AG04450 (cell line): ENCODE results near the gene TTC36. TPM values are rescaled to one million over a fixed set of nuclear protein-coding genes. Genes with fewer than 3 reads are reported as not detected.
A peak's percentile ranks its signal among the peaks of the same experiment; 100 is the strongest.

Experiments
- CTCF ChIA-PET: fragments of 300-600, 350-600 bp; formaldehyde crosslinking; extraction: SDS; loops from one replicate; lab custom pipeline; 2022; ENCODE audit warnings: antibody characterized with exemption, inconsistent platforms; lab: Charles Lee
- POLR2A ChIA-PET: fragments of 350-600 bp; formaldehyde crosslinking; extraction: SDS; loops from one replicate; lab custom pipeline; 2021; ENCODE audit warnings: antibody characterized with exemption, inconsistent platforms; lab: Yijun Ruan, JAX
- DNase-seq: peaks from one replicate; pipeline ENCODE4 v3.0.0-alpha.2; 2011; ENCODE audit warnings: low read depth, low spot score
- H3K27ac ChIP-seq: one replicate; pipeline ENCODE4 v1.5.1; 2012; ENCODE audit warnings: low read depth, low read length, control low read depth
- H3K27me3 ChIP-seq: one replicate; pipeline ENCODE4 v1.6.0; 2012; ENCODE audit warnings: low read length; ENCODE audit not compliant: control insufficient read depth, insufficient read depth
- H3K4me3 ChIP-seq: 2 replicates; pipeline ENCODE4 v1.5.1; 2011; ENCODE audit warnings: mild to moderate bottlenecking, low read depth, low read length, control low read depth
- H3K9me3 ChIP-seq: 2 replicates; pipeline ENCODE4 v1.5.1; 2012; ENCODE audit warnings: low read length; ENCODE audit not compliant: control insufficient read depth, insufficient read depth
- CTCF ChIP-seq: IDR thresholded peaks from 2 replicates; pipeline ENCODE4 v1.5.1; 2011; ENCODE audit warnings: low read depth, low read length, control low read depth, inconsistent platforms
- polyA plus RNA-seq: library from polyadenylated mRNA; depleted of rRNA; stranded (reverse); fragments of >200 nt; gene quantifications from 2 replicates; pipeline ENCODE4 v1.2.3, GENCODE V29; 2011

The TTC36 gene
- polyA plus RNA-seq, 1 experiment: not detected

DNA sequence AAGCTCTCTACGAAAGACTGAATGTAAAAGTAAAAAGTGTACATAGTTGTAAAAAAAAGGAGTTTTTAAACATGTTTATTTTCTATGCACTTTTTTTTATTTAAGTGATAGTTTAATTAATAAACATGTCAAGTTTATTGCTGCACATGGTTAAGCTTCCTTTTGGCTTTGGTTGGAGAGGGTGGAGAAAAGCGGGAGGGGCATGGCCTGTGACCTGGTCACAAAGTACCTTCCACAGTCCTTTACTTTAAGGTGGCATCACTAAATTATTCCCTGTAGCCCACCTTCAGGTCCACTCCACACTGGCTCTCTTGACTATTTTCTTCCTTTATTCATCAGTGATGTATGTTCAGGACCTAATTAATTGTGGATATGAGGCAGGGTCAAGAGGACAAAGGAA lies 586 bp upstream of the TTC36 start:
- ChIA-PET CTCF (interaction anchor here (0.6 to 1.0 kb wide), 2 partner anchors 38 to 173 kb away, joined by 3 to 5 read pairs; no protein-coding TSS in a partner anchor), POLR2A (interaction anchor here (1.0 kb wide), 1 partner anchor 12 kb away, joined by 6 read pairs; no protein-coding TSS in a partner anchor)
- no peak for DNase-seq
- Histone ChIP-seq H3K27me3 (no peaks in the 10 kb centered on the region), H3K27ac (no peak overlapping the region), H3K4me3 (no peak overlapping the region), H3K9me3 (no peaks in the 10 kb centered on the region)
- no peak for TF ChIP-seq CTCF

- CTCF ChIA-PET: interaction anchor here (1.2 kb wide), 1 partner anchor 41 kb away, joined by 3 read pairs; no protein-coding TSS in a partner anchor
- H3K9me3 ChIP-seq: no peaks in the 10 kb centered on the region; the same call in 1 of the 2 replicates
- no peak overlapping the region for H3K4me3 ChIP-seq
- no peak for TF ChIP-seq CTCF
- no peaks in the 10 kb centered on the region for H3K27me3 ChIP-seq
- POLR2A ChIA-PET: no interaction called here
- DNase-seq: no peak
- no peak overlapping the region for H3K27ac ChIP-seq
These were observed 1.2 kb downstream of the TTC36 start for GRCh38 chr11:118528511-118528910.

DNA sequence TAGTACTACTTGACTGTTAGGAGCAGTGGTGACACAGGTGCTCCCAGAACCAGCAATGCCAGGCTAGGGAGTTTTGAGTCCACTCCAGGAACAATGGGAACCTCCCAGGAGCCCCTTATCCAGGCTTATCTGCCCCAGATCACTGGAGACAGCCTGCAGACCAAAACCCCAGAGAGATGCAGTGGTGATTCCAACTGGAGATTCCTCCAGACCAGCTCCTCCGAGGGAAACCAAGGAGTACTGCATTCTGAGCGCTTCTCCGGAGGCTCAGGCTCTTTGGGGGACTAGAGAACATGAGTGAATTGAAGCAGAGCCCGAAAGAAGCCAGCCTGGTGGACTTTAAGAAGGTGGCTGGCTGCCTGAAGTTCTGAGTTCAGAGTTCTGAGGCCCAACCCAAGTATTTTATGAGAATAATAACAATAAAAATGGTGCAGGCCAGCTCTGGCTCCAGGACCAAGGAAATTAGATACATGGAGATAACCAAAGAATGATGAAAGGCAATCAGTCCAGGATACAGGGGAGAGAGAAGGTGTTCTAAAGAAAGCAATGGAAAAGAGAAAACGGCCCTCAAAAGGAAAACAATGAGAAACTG lies 2.4 kb downstream of the TTC36 start:
- ChIA-PET CTCF (interaction anchor here (1.2 kb wide), 1 partner anchor 11 kb away, joined by 3 read pairs; no protein-coding TSS in a partner anchor), POLR2A (no interaction called here)
- peak overlapping the region; percentile 82 for H3K4me3 ChIP-seq
- no peaks in the 10 kb centered on the region for H3K27me3 ChIP-seq
- no peak for DNase-seq
- TF ChIP-seq CTCF: no peak
- no peaks in the 10 kb centered on the region; the same call in 1 of the 2 replicates for H3K9me3 ChIP-seq
- no peak overlapping the region for H3K27ac ChIP-seq

DNA sequence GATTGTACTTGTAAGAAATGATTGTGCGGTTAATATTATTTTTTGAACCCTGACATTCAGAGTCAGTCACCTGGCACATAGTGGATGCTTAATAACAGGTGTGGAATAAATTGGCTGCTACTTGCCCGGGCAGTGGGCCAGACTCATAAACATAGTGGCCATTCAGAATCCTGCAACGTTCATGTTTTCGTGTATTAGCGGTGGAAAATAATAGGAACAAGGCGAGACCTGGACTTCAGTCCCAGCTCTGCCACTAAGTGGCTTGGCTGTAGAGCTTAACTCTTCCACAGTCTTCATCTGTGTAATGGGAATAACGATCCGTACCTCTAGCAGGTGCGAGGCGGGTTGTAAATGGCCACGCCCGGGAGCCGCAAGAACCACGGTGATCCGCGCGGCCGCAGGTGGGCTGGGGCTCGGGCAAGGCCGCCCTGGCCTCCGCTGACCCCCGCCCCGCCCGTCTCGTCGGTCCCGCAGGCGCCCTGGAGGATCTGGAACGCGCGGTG lies 3.0 kb downstream of the TTC36 start:
- no peak overlapping the region for H3K27ac ChIP-seq
- DNase-seq: no peak
- no peaks in the 10 kb centered on the region; the same call in 1 of the 2 replicates for H3K9me3 ChIP-seq
- H3K4me3 ChIP-seq: peak overlapping the region; percentile 82
- no peak for TF ChIP-seq CTCF
- ChIA-PET CTCF (interaction anchor here (1.2 kb wide), 1 partner anchor 11 kb away, joined by 3 read pairs; no protein-coding TSS in a partner anchor), POLR2A (interaction anchor here (1.0 kb wide), 1 partner anchor 9 kb away, joined by 6 read pairs; no protein-coding TSS in a partner anchor)
- H3K27me3 ChIP-seq: no peaks in the 10 kb centered on the region
